T-cell (primary cell): ENCODE measurements around the gene KITLG. TPM values are rescaled to one million over a fixed set of nuclear protein-coding genes. Genes with fewer than 3 reads are reported as not detected.

ENCODE experiments used
- ATAC-seq, 4 experiments: fragments of 200-7000 bp in 3 of 4; fragments of 150-1000 bp in 1 of 4; cut with Tn5 transposase; replicated peaks in 1 of 4; 1 replicate in 3 of 4; 2 replicates in 1 of 4; pipeline ENCODE4 v1.10.0; 2021; ENCODE audit warnings: moderate library complexity in 3 of 4, mild to moderate bottlenecking in 2 of 4, moderate number of reproducible peaks in 1 of 4
- CTCF ChIA-PET, 2 donors: fragments of 300-600 bp; sonication (Branson Sonifier 250); formaldehyde crosslinking; loops; one replicate each; lab custom pipeline; 2022; ENCODE audit warnings: antibody characterized with exemption in 2 of 2; lab: Charles Lee
- POLR2A ChIA-PET, 2 donors: fragments of 300-600 bp; sonication (Branson Sonifier 250); formaldehyde crosslinking; loops; one replicate each; lab custom pipeline; 2022; ENCODE audit warnings: antibody characterized with exemption in 2 of 2; lab: Charles Lee
- DNase-seq, 35 experiments: peaks; one replicate each; pipeline versions ENCODE4 v3.0.0 to v3.0.0-alpha.2; 2013 to 2023
- H3K27ac ChIP-seq: one replicate; pipeline ENCODE4 v1.5.1; 2013; ENCODE audit warnings: low read length
- H3K27me3 ChIP-seq, 2 experiments: replicated peaks in 1 of 2; 1 replicate in 1 of 2; 2 replicates in 1 of 2; pipeline versions ENCODE4 v1.6.1 to v1.7.0; 2013; ENCODE audit warnings: low read length in 1 of 2, mixed read lengths in 1 of 2; ENCODE audit not compliant: control insufficient read depth in 2 of 2, insufficient read depth in 2 of 2; ENCODE audit errors: extremely low read depth in 1 of 2
- H3K36me3 ChIP-seq, 2 donors: 1 replicate in 1 of 2; 2 replicates in 1 of 2; pipeline versions ENCODE4 v1.6.1 to v1.7.0; 2013; ENCODE audit warnings: low read length in 1 of 2; ENCODE audit not compliant: control insufficient read depth in 2 of 2, insufficient read depth in 1 of 2; ENCODE audit errors: extremely low read depth in 1 of 2
- H3K4me1 ChIP-seq, 2 experiments: 1 replicate in 1 of 2; 2 replicates in 1 of 2; pipeline versions ENCODE4 v1.6.1 to v1.7.0; 2013; ENCODE audit warnings: low read length in 2 of 2, mixed read lengths in 1 of 2; ENCODE audit not compliant: insufficient read depth in 2 of 2, control insufficient read depth in 1 of 2; ENCODE audit errors: extremely low read depth in 1 of 2
- H3K4me3 ChIP-seq, 2 donors: 1 replicate in 1 of 2; 2 replicates in 1 of 2; pipeline versions ENCODE4 v1.5.1 to v1.7.0; 2013; ENCODE audit warnings: mild to moderate bottlenecking in 2 of 2, low read length in 1 of 2, moderate library complexity in 1 of 2; ENCODE audit not compliant: control insufficient read depth in 1 of 2; ENCODE audit errors: extremely low read depth in 1 of 2
- H3K9me3 ChIP-seq: 2 replicates; pipeline ENCODE4 v1.7.0; 2013
- H3K27ac Mint-ChIP-seq, 2 donors: one replicate each; pipeline ENCODE4 v1.8.0; 2020 to 2021; ENCODE audit warnings: mild to moderate bottlenecking in 2 of 2, mixed read lengths in 2 of 2
- H3K27me3 Mint-ChIP-seq, 2 donors: one replicate each; pipeline ENCODE4 v1.8.0; 2021 to 2022; ENCODE audit warnings: mixed read lengths in 2 of 2
- H3K36me3 Mint-ChIP-seq: one replicate; pipeline ENCODE4 v1.8.0; 2021; ENCODE audit warnings: mixed read lengths
- H3K4me1 Mint-ChIP-seq, 3 donors: one replicate each; pipeline ENCODE4 v1.8.0; 2020 to 2022; ENCODE audit warnings: mixed read lengths in 3 of 3, mild to moderate bottlenecking in 1 of 3
- H3K4me3 Mint-ChIP-seq, 3 donors: one replicate each; pipeline ENCODE4 v1.8.0; 2020 to 2022; ENCODE audit warnings: mild to moderate bottlenecking in 3 of 3, mixed read lengths in 3 of 3, moderate library complexity in 3 of 3
- H3K9me3 Mint-ChIP-seq, 3 donors: one replicate each; pipeline ENCODE4 v1.8.0; 2020 to 2022; ENCODE audit warnings: mixed read lengths in 3 of 3
- WGBS: methylation state at CpG from one replicate; pipeline ENCODE4 v1.1.5; 2013; ENCODE audit warnings: missing lambda C conversion rate; ENCODE audit not compliant: insufficient coverage; 5-methylcytosine and 5-hydroxymethylcytosine counted together
- total RNA-seq, 35 experiments: library from RNA in 6 of 35; stranded (reverse) in 6 of 35; fragments of 120-200 nt in 1 of 35; gene quantifications; one replicate each; pipeline versions ENCODE4 v1.2.1 to v1.2.4 and lab custom pipeline; 2013 to 2026

The KITLG gene
- total RNA-seq, 5 donors from 2014 or later (not counting 1 experiment from before 2014, with no cell fraction given): 0.16 to 0.66 (median 0.29) TPM; not detected in 2

- Histone ChIP-seq H3K4me3 (no peak overlapping the region), H3K4me1 (no peaks in the 10 kb centered on the region), H3K9me3 (no peaks in the 10 kb centered on the region), H3K36me3 (no peaks in the 10 kb centered on the region), H3K27me3 (no peaks in the 10 kb centered on the region), H3K27ac (no peak overlapping the region)
- Mint-ChIP-seq H3K27me3 (no peaks in the 10 kb centered on the region), H3K9me3 (no peaks in the 10 kb centered on the region), H3K36me3 (no peaks in the 10 kb centered on the region), H3K4me3 (no peak overlapping the region), H3K27ac (no peak overlapping the region), H3K4me1 (no peaks in the 10 kb centered on the region)
- WGBS: no CpG with 5 or more reads among the region's 2 CpGs
- CTCF ChIA-PET: no interaction called here
- POLR2A ChIA-PET: no interaction called here
- ATAC-seq (no peak), DNase-seq (no peak)
These were observed 18.1 kb downstream of the KITLG start for GRCh38 chr12:88562151-88562550.

GRCh38 chr12:88559772-88560171, 20.5 kb downstream of the KITLG start:
- no peaks in the 10 kb centered on the region for H3K4me1 Mint-ChIP-seq
- CTCF ChIA-PET: no interaction called here
- no peak for DNase-seq
- WGBS: no CpG with 5 or more reads among the region's 2 CpGs
- H3K4me3 Mint-ChIP-seq: no peak overlapping the region
- H3K4me3 ChIP-seq: no peak overlapping the region
- no peak overlapping the region for H3K27ac ChIP-seq
- H3K36me3 Mint-ChIP-seq: no peaks in the 10 kb centered on the region
- H3K4me1 ChIP-seq: no peaks in the 10 kb centered on the region
- no peak for ATAC-seq
- no peaks in the 10 kb centered on the region for H3K9me3 Mint-ChIP-seq
- H3K9me3 ChIP-seq: no peaks in the 10 kb centered on the region
- H3K27me3 ChIP-seq: no peaks in the 10 kb centered on the region
- POLR2A ChIA-PET: no interaction called here
- H3K36me3 ChIP-seq: no peaks in the 10 kb centered on the region
- no peaks in the 10 kb centered on the region for H3K27me3 Mint-ChIP-seq
- H3K27ac Mint-ChIP-seq: no peak overlapping the region

GRCh38 chr12:88559199-88559598, 21.1 kb downstream of the KITLG start:
- DNase-seq (no peak), ATAC-seq (no peak)
- no peaks in the 10 kb centered on the region for H3K4me1 ChIP-seq
- CTCF ChIA-PET: no interaction called here
- no peak overlapping the region for H3K4me3 ChIP-seq
- Mint-ChIP-seq H3K4me1 (no peaks in the 10 kb centered on the region), H3K36me3 (no peaks in the 10 kb centered on the region), H3K27ac (no peak overlapping the region), H3K27me3 (no peaks in the 10 kb centered on the region), H3K9me3 (no peaks in the 10 kb centered on the region), H3K4me3 (no peak overlapping the region)
- H3K36me3 ChIP-seq: no peaks in the 10 kb centered on the region
- H3K9me3 ChIP-seq: no peaks in the 10 kb centered on the region
- POLR2A ChIA-PET: no interaction called here
- H3K27me3 ChIP-seq: no peaks in the 10 kb centered on the region
- H3K27ac ChIP-seq: no peak overlapping the region
- WGBS: 83% methylated on average over 4 of the region's 7 CpGs

DNA sequence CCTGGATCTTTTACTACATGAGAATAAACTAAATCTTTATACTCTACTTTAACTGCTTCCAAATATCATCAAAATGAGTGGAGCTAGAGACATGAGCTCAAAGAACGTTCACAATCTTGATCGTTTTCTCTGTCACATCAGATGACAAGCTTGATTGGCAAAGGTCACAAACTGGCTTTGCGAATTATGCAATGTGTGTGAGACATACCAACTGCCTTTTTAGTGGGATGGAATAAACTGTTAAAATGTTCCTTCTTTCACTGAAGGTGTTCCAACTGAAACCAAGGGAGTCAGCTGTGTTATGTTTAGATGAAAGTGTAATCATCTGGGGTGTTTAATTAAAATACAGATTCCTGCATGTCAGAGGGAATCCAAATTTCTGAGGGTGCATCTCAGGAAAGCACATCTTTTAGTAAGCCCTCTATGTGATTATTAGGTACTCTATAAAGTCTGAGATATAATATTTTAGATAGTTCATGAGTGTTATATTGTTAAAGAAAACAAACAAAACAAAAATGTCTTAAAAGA, 21.9 kb downstream of the KITLG start:
- H3K4me3 Mint-ChIP-seq: no peak overlapping the region
- 94% methylated on average over 3 of the region's 3 CpGs for WGBS
- no peaks in the 10 kb centered on the region for H3K9me3 ChIP-seq
- no peaks in the 10 kb centered on the region for H3K36me3 ChIP-seq
- no peak overlapping the region for H3K4me3 ChIP-seq
- no peaks in the 10 kb centered on the region for H3K4me1 ChIP-seq
- no peaks in the 10 kb centered on the region for H3K36me3 Mint-ChIP-seq
- H3K27me3 ChIP-seq: no peaks in the 10 kb centered on the region
- no peak overlapping the region for H3K27ac ChIP-seq
- ChIA-PET POLR2A (no interaction called here), CTCF (no interaction called here)
- no peaks in the 10 kb centered on the region for H3K4me1 Mint-ChIP-seq
- DNase-seq: no peak
- H3K9me3 Mint-ChIP-seq: no peaks in the 10 kb centered on the region
- no peak for ATAC-seq
- no peaks in the 10 kb centered on the region for H3K27me3 Mint-ChIP-seq
- no peak overlapping the region for H3K27ac Mint-ChIP-seq

DNA sequence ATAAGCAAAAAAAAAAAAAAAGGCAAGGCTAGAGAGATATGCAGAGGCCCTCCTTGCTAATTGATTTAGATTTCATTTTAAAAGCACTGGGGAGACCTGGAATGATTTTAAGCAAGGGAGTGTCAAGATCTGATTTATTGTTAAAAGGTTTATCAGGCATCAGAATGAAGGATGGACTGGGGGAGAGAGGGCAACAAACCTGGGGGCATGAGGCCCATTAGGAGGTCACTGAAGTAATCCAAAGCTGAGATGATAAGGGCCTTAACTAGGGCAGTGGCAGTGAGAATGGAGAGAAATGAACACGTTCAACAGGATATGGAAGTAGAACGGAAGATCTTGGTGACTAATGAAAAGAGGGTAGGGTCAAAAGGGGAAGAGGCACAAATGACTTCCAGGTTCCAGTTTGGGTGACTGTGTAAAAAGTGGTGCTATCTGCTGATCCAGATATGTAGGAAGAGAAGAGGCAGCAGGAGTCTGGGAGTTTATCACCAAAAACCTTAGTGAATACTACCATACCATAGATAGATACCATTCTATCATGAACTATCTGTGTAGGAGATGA, 24.0 kb downstream of the KITLG start:
- Histone ChIP-seq H3K9me3 (no peaks in the 10 kb centered on the region), H3K27ac (no peak overlapping the region), H3K4me1 (no peaks in the 10 kb centered on the region), H3K36me3 (no peaks in the 10 kb centered on the region), H3K4me3 (no peak overlapping the region), H3K27me3 (no peaks in the 10 kb centered on the region)
- POLR2A ChIA-PET: no interaction called here
- CTCF ChIA-PET: interaction anchor here (0.6 to 0.8 kb wide), 2 partner anchors 65 to 78 kb away, joined by 3 to 11 read pairs; no protein-coding TSS in a partner anchor
- no peaks in the 10 kb centered on the region for H3K36me3 Mint-ChIP-seq
- no peak for ATAC-seq
- 100% methylated on average over 2 of the region's 2 CpGs for WGBS
- no peaks in the 10 kb centered on the region for H3K9me3 Mint-ChIP-seq
- no peak overlapping the region for H3K4me3 Mint-ChIP-seq
- no peaks in the 10 kb centered on the region for H3K4me1 Mint-ChIP-seq
- no peaks in the 10 kb centered on the region for H3K27me3 Mint-ChIP-seq
- DNase-seq: no peak
- no peak overlapping the region for H3K27ac Mint-ChIP-seq

DNA sequence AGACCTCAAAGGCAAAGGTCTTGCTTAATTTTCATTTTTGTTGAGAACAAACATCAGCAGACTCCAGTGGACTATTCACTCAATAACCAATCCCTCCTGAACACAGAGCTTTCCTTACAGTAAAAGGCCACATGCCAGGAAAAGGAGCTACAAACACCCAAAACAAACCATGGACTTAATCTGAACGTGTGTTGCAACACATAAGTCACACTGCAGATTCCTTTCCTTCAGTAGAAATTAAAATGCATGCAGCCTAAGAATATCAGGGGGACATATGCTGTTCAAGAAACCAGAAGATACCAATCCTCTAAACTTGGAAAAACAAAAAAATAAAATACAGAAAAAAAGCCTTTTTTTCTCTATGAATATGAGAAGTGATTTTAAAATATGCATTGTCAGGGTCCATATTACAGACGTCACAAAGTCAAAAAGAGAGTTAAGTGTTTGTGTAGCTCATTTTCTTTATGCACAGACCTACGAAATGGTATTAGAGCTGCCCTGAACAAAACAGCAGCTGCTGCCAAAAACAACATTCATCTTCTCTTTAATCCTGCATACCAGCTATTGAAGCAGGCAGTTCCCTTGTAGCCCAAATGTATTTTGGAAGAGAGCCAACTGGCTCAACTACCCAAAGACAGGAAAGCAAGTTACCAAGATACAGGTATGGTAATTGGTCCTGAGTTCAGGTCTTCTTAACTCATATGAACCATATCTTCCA, 26.2 kb downstream of the KITLG start:
- ATAC-seq: no peak
- no peaks in the 10 kb centered on the region for H3K9me3 ChIP-seq
- no CpG with 5 or more reads among the region's 3 CpGs for WGBS

More for the DNA sequence above, 26.2 kb downstream of the KITLG start:
- Mint-ChIP-seq H3K36me3 (no peaks in the 10 kb centered on the region), H3K4me3 (no peak overlapping the region), H3K27me3 (no peaks in the 10 kb centered on the region), H3K4me1 (no peaks in the 10 kb centered on the region), H3K9me3 (no peaks in the 10 kb centered on the region), H3K27ac (no peak overlapping the region)
- Histone ChIP-seq H3K4me1 (no peaks in the 10 kb centered on the region), H3K27ac (no peak overlapping the region), H3K36me3 (no peaks in the 10 kb centered on the region), H3K4me3 (no peak overlapping the region), H3K27me3 (no peaks in the 10 kb centered on the region)
- CTCF ChIA-PET: no interaction called here
- POLR2A ChIA-PET: no interaction called here
- no peak for DNase-seq
